UCSD-AML1 (cell line): ENCODE data around the gene FAM83F.
A peak's percentile ranks its signal among the peaks of the same experiment; 100 is the strongest.
"Not testable (repeated sequence)": the region's sequence is repeated elsewhere in the genome, so short reads cannot be mapped to it uniquely, and the experiment has no call there.

Experiments used
- DNase-seq: peaks from one replicate; lab custom pipeline; 2025; ENCODE audit not compliant: unreplicated experiment; lab: John Stamatoyannopoulos, UW

FAM83F gene

GRCh38 chr22:39994566-39995392 lies at the start of gene FAM83F:
FAM83F (plus strand) TSS chr22:39994954; CDS start chr22:39995043, 89 bp downstream.
- no peak for DNase-seq

- DNase-seq, result no peak
Observed at GRCh38 chr22:39946126-39946502, 48.6 kb upstream of the FAM83F start.

GRCh38 chr22:39946503-39947219 lies 48.1 kb upstream of the FAM83F start:
- no peak for DNase-seq

- no peak for DNase-seq
Observed at GRCh38 chr22:39947220-39948216, 47.2 kb upstream of the FAM83F start.

GRCh38 chr22:39949964-39950737 lies 44.6 kb upstream of the FAM83F start:
- no peak for DNase-seq

GRCh38 chr22:39951603-39952293 lies 43.0 kb upstream of the FAM83F start:
- DNase-seq, result not testable (repeated sequence)

- no peak for DNase-seq
Observed at GRCh38 chr22:39952347-39952746, 42.4 kb upstream of the FAM83F start.

GRCh38 chr22:39953101-39953500 lies 41.7 kb upstream of the FAM83F start:
- DNase-seq, result no peak

- DNase-seq, result no peak
Observed at GRCh38 chr22:39954584-39955055, 40.1 kb upstream of the FAM83F start.

- no peak for DNase-seq
Observed at GRCh38 chr22:39955675-39956074, 39.1 kb upstream of the FAM83F start.

GRCh38 chr22:39956932-39957664 lies 37.7 kb upstream of the FAM83F start:
- no peak for DNase-seq

- DNase-seq, result no peak
Observed at GRCh38 chr22:39958009-39958711, 36.6 kb upstream of the FAM83F start.

- no peak for DNase-seq
Observed at GRCh38 chr22:39958949-39959639, 35.7 kb upstream of the FAM83F start.

GRCh38 chr22:39959640-39960447 lies 34.9 kb upstream of the FAM83F start, which contains the start of gene TMA7B:
TMA7B (plus strand) TSS chr22:39960397; CDS start chr22:39964375, 3,978 bp downstream.
- DNase-seq, result peak; percentile 68

- peak; percentile 70 for DNase-seq
Observed at GRCh38 chr22:39960791-39961746, 33.7 kb upstream of the FAM83F start.

- DNase-seq, result no peak
Observed at GRCh38 chr22:39962071-39962470, 32.7 kb upstream of the FAM83F start.
